GM21447 (cell line): ENCODE results near the gene TSHR.
A peak's percentile ranks its signal among the peaks of the same experiment; 100 is the strongest.

Experiments used
- ATAC-seq: cut with Tn5 transposase; IDR thresholded peaks from one replicate; pipeline ENCODE4 v1.9.1; 2021; ENCODE audit not compliant: unreplicated experiment

The TSHR gene

GRCh38 chr14:81132468-81132867 is 177.0 kb downstream of the TSHR start:
- no peak for ATAC-seq

GRCh38 chr14:81133400-81133799 is 178.0 kb downstream of the TSHR start:
- ATAC-seq, result no peak

- no peak for ATAC-seq
These were observed 181.9 kb downstream of the TSHR start for GRCh38 chr14:81137316-81137715.

DNA sequence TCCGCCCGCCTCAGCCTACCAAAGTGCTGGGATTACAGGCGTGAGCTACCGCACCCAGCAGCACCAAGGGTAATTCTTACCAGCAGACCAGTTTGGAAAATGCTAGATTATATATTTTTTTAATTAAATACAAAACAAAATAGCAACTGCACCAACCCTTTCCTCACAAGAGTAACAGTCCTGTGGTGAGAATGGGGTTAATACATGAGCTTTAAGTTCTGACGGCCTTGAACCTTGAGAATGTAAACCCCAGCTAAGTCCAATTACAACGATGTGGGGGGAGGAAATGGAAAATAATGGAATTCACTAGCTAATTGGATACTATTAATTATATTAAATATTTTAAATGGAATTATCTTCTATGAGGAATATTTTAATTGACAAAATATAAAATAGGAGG is 183.0 kb downstream of the TSHR start:
- ATAC-seq, result no peak

GRCh38 chr14:81141426-81141825 is 186.0 kb downstream of the TSHR start:
- no peak for ATAC-seq

GRCh38 chr14:81143793-81144192 is 188.4 kb downstream of the TSHR start:
- ATAC-seq, result no peak

DNA sequence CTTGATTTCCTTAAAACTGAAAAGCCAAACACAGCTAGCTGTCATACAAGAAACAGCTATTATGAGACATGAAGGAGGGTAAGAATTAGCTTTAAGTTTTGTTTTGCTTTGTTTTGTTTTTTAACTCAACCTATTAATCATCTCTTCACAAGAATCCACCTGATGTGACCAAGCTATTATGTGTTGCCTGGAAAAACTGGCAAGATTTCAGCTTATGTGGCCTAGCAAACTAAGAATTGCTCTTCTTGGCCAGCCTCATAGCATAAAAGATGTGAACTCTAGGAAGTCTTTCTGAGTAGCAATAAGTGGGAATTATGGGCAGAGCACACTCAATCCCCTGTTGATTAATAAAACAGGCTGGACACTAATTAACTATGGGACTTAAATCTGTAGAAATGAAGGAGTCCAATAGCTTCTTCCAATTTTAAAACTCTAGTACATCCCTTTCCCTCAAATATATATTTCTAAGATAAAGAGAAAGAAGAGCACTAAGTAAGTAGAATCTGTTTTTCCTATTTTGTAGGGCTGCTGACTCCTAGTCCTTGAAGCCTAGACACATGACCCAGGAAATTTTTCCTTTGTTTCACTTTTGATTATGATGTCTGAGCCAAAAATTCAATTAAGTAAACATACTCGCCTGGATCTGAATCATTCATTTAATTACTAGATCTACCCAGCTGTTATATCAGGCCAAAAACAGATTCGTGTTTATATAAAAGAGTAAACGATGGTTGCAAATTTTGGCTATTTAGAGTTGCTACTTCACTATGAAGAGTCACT is 189.6 kb downstream of the TSHR start:
- ATAC-seq, result no peak

DNA sequence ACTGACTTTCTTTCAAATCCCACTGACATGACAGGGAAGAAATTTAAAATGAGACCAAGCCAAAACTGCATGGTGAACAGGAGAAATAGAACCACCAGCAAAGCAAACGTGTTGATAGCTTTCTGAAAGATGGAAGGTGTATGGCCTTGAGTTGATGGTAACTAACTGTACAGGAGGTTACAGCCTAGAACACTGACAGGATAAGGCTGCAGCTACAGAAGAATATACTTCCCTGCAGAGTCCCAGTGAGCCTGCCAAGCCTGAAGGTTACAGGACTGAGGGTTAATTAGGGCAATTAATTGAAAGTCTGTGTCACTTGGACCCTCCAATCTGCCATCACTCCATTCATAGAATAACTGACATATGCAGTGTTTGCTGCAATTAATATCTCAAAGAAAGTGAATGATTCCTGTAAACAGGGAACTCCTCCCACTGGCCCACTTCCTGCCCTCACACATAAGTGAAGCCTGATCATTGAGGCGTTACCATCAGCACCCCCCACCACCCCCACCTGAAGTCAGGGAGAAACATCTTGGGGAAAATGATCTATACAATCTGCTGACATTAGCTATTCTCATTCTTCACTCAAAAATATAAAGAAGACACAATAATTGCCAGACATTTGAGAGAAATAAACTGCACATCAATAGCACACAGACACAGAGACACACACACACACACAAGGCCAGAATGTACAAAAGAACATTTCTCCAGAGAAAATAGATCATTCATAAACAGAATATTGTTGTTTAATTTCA is 191.9 kb downstream of the TSHR start:
- ATAC-seq, result peak; percentile 70

- ATAC-seq, result no peak
These were observed 193.2 kb downstream of the TSHR start for GRCh38 chr14:81148635-81149034.

DNA sequence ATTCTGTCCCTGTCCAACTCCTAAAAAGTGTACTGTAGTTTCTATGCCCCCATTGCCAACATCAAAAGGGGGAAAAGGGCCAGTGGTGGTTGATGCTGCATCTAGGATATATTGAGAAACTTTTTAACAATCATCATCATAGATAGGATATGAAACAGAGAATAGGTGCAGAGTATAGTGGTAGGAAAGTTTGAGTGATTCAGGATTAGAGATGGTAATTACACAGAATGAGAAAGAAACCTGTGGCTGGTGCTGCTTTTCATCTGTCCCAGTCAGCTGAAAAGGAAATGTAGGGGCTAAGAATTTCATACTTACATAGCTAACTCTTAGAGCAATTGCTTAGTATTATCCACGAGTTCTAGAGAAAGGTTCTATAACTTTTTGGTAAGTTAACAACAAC is 197.8 kb downstream of the TSHR start:
- ATAC-seq, result peak; percentile 51

GRCh38 chr14:81157431-81157830 is 202.0 kb downstream of the TSHR start:
- no peak for ATAC-seq

DNA sequence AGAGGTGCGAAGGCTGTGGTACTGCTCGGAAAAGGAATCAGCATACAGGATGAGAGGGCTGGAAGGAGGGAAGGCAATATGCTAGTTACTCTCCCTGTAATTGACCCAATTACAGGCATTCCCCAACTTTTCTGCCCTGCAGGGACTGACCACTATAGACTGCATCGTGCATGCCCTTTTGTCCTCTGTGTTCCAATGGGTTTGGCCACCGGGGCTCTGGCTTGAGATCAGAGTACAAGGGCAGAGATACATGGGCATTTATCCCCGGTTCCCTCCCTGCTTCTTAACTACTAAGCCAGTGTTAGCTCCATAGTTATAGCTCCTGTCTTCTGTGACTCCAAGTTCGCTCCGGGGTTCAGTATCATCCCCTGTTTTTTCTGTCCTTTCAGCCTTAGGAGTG is 205.7 kb downstream of the TSHR start:
- ATAC-seq, result no peak

- no peak for ATAC-seq
These were observed 206.3 kb downstream of the TSHR start for GRCh38 chr14:81161749-81162148.

- no peak for ATAC-seq
These were observed 207.5 kb downstream of the TSHR start for GRCh38 chr14:81162941-81163340.

GRCh38 chr14:81164167-81164774 is 208.8 kb downstream of the TSHR start:
- peak; percentile 99 for ATAC-seq

DNA sequence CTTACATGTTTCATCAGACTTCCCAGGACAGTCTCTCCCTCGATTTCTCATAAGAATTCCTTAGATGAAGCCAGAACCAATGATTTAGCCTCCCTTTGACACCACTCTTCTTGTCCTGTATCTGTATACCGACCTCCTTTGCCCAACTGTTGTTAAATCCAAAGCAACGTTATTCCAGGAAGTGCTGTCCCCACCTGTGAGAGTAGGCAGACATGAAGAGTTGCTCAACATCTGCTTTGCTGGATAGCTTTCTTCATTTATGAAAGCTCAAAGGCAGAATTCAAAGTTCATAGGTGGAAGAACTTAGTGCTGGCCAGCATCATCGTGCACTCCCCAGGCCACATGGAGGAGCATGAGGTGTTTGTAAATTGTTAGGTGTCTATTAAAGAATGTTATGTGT is 209.8 kb downstream of the TSHR start:
- ATAC-seq, result no peak

GRCh38 chr14:81166121-81166520 is 210.7 kb downstream of the TSHR start:
- no peak for ATAC-seq

DNA sequence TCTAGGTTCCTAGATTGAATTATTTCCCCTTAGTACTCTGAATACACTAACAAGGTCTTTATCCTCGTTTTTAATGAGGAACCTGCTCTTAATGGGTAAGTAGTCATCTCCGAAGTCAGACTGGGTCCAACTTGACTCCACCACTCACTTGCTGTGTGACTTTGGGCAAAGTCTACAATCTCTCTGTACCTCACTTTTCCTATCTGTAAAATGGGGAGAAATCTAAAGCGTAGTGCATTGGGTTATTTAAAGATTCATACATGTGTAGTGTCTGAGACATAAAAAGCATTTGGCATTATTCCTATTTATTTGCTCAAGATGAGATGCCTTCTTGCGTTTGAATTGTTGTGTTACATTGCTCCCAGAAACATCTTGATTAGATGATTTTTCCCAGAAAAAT is 213.8 kb downstream of the TSHR start:
- ATAC-seq, result no peak

DNA sequence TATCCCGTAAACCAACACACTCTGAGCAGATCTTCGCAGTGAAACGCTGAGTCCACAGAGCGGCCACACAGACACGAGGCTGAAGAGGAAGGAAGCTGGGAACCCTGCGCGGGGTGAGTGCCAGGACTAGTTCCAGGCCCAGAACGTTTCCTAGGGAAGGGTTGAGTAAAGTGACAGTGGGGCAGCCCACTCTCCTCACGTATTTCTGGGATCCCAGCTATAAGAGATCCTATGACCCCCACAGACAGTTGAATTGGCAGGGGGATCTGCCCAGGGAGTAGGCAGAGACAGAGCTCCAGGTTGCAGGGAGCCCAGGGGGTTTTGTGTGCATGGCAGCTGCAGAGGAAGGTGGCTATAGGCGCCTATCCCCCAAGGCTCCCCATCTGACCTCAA is 214.3 kb downstream of the TSHR start:
- ATAC-seq, result peak; percentile 27

- peak; percentile 93 for ATAC-seq
These were observed 214.8 kb downstream of the TSHR start for GRCh38 chr14:81170104-81170828.

- no peak for ATAC-seq
These were observed 215.4 kb downstream of the TSHR start for GRCh38 chr14:81170829-81171195.
